Measurements from ENCODE around the gene PIEZO2. TPM values are rescaled to one million over a fixed set of nuclear protein-coding genes. Genes with fewer than 3 reads are reported as not detected.

PIEZO2 gene
- total RNA-seq, 4 donors from 2014 or later = 2.7 to 11.7 (median 4.0) TPM

DNA sequence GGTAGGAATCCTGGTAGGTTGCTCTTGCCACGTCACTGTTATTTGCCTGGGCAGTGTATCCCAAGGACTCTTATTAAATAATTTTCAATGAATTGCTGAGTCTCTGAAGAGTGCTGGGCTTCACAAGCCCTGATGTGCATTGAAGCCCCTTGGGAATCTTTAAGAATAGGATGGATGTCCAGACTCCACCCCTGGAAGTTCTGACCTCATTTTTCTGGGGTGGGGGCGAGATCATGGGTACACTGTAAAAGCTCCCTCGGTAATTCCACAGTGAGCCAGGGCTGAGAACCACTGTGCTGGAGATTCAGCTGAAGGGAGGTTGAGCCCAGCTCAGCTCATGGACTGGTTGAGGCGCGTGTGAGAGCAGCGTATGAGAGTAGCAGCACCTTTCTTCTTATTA lies 140.2 kb downstream of the PIEZO2 start:
- TF ChIP-seq, protein P1, sequence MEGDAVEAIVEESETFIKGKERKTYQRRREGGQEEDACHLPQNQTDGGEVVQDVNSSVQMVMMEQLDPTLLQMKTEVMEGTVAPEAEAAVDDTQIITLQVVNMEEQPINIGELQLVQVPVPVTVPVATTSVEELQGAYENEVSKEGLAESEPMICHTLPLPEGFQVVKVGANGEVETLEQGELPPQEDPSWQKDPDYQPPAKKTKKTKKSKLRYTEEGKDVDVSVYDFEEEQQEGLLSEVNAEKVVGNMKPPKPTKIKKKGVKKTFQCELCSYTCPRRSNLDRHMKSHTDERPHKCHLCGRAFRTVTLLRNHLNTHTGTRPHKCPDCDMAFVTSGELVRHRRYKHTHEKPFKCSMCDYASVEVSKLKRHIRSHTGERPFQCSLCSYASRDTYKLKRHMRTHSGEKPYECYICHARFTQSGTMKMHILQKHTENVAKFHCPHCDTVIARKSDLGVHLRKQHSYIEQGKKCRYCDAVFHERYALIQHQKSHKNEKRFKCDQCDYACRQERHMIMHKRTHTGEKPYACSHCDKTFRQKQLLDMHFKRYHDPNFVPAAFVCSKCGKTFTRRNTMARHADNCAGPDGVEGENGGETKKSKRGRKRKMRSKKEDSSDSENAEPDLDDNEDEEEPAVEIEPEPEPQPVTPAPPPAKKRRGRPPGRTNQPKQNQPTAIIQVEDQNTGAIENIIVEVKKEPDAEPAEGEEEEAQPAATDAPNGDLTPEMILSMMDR (IDR thresholded peaks at IDR 0.05) = no peak
- ATAC-seq (ENCODE audit: low FRiP score) = no peak
- DNase-seq (ENCODE audit: low spot score) = no peak

DNA sequence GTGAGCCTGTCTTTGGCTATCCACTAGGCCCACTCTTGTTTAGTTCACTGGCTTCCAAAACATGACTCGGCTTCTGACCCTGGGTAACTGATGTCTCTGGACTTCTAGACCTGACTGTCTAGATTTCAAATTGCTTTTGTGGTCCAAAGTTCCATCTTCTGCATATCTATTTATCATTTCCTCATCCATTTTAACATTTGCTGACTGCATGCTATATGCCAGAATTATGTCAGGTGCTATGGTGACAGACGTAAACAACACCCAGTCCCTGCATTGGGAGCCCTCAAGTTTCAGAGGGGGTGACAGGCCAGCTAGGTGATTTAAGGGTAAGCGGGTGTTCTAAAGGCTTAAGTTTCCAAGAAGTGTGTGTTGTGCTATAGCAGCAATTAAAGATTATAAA lies 140.9 kb downstream of the PIEZO2 start:
- DNase-seq (ENCODE audit: low spot score) = no peak
- TF ChIP-seq, protein P1 (IDR thresholded peaks at IDR 0.05) = no peak
- no peak for ATAC-seq (ENCODE audit: low FRiP score)

GRCh38 chr18:11005528-11005927 lies 143.8 kb downstream of the PIEZO2 start:
- DNase-seq (ENCODE audit: low spot score) = no peak
- ATAC-seq (ENCODE audit: low FRiP score) = peak; percentile 76
- TF ChIP-seq, protein P1 (IDR thresholded peaks at IDR 0.05) = no peak

GRCh38 chr18:11004951-11005350 lies 144.4 kb downstream of the PIEZO2 start:
- ATAC-seq (ENCODE audit: low FRiP score) (no peak), DNase-seq (ENCODE audit: low spot score) (no peak)
- TF ChIP-seq, protein P1 (IDR thresholded peaks at IDR 0.05) = no peak

- TF ChIP-seq, protein P1 (IDR thresholded peaks at IDR 0.05) = no peak
- DNase-seq (ENCODE audit: low spot score) (no peak), ATAC-seq (ENCODE audit: low FRiP score) (peak; percentile 75)
Observed at GRCh38 chr18:11004294-11004693, 145.1 kb downstream of the PIEZO2 start.

GRCh38 chr18:11002796-11003195 lies 146.6 kb downstream of the PIEZO2 start:
- TF ChIP-seq, protein P1 (IDR thresholded peaks at IDR 0.05) = no peak
- DNase-seq (ENCODE audit: low spot score) (no peak), ATAC-seq (ENCODE audit: low FRiP score) (no peak)

DNA sequence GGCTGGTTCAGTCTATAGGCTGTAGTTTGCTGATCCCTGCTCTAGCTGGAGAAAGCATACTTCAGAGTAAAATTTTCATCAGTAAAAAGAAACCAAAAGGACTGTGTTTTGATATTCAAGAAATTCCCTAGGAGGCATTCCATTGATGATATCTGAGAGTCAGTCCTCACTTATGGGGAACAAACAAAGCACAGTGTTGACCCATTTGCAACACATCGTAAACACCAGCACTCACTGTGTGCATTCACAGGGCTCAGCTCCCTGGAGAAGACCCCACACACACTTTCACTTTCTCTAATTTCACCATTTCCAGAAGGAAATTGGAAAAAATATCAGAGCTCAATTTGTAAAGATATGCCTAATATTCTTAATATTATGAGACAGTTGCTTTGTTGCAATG lies 147.1 kb downstream of the PIEZO2 start:
- DNase-seq (ENCODE audit: low spot score) (no peak), ATAC-seq (ENCODE audit: low FRiP score) (no peak)
- TF ChIP-seq, protein P1 (IDR thresholded peaks at IDR 0.05) = no peak
